ENCODE data around the gene TCF7L1.
"Not testable (repeated sequence)": the region's sequence is repeated elsewhere in the genome, so short reads cannot be mapped to it uniquely, and the experiment has no call there.

Gene TCF7L1

DNA sequence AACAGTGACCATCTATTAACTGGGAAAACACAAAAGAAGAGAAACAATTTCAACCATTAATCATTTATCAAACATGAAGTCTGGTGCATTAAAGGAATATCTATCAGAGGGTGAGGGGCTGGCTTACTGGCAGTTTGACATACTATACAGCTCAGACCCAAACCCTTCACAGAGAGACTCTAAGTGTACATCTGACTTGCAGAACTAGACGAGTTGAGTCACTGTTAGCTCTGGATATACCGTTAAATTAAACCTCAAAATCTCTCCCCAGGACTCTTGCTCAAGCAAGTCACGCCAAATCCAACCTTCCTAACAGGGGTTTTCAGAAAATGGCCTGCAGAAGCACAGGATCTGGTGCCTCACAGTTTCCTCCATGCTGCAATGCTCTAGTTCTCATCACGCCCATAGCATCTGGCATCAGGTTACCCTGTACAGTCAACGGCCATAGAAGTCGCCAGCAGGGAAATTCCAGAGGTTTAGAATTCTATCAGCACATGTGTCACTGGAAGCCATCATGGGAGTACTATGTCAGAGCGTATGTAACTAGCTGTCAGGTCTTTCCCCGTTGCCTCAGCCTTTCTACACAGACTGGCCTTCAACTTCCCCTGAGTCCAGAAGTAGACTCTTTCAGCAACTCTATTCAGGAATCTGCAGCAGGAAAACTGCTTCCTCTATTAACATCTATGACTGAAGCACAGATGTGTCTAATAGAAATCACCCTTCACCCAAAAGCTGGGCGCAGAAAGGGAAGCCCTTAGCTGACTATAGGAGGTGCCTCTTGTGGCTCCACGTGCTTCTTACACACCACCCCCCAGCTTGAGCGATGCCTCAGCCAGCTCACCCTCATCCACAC lies 185.3 kb downstream of the TCF7L1 start:
- Mint-ChIP-seq H3K9me3 (no peaks in the 10 kb centered on the region), H3K27me3 (ENCODE audit: low read depth) (no peaks in the 10 kb centered on the region), H3K4me1 (peaks cover 19% of the 10 kb centered on the region), H3K27ac (peak overlapping the region in 2 of 3 experiments; percentile 7 to 20), H3K36me3 (ENCODE audit: low read depth) (peaks cover 71% of the 10 kb centered on the region), H3K4me3 (no peak overlapping the region)
- TF ChIP-seq, protein P1, sequence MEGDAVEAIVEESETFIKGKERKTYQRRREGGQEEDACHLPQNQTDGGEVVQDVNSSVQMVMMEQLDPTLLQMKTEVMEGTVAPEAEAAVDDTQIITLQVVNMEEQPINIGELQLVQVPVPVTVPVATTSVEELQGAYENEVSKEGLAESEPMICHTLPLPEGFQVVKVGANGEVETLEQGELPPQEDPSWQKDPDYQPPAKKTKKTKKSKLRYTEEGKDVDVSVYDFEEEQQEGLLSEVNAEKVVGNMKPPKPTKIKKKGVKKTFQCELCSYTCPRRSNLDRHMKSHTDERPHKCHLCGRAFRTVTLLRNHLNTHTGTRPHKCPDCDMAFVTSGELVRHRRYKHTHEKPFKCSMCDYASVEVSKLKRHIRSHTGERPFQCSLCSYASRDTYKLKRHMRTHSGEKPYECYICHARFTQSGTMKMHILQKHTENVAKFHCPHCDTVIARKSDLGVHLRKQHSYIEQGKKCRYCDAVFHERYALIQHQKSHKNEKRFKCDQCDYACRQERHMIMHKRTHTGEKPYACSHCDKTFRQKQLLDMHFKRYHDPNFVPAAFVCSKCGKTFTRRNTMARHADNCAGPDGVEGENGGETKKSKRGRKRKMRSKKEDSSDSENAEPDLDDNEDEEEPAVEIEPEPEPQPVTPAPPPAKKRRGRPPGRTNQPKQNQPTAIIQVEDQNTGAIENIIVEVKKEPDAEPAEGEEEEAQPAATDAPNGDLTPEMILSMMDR (IDR thresholded peaks at IDR 0.05; ENCODE audit: unreplicated experiment in 3 of 3): no peak

DNA sequence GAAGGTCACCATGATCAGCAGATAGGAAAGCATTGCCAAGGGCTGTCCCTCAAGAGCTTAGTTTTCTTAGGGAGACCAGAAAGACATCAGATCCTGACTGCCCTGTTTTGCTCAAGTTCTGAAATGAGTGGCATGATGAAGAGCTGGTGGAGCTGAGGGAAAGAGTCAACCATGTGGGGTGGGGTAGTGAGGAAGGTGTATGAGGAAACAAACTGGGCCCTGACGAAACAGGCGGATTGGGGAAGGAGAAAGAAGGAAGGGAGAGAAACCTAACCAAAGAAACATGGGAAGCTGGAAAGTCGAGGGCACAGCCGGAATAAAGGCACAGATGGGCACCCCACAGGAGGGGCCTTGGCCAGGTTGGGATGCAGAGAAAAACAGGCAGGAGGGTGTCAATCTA lies 186.6 kb downstream of the TCF7L1 start:
- no peak overlapping the region for H3K27ac Mint-ChIP-seq
- peaks cover 76% of the 10 kb centered on the region for H3K36me3 Mint-ChIP-seq (ENCODE audit: low read depth)
- TF ChIP-seq, protein P1 (IDR thresholded peaks at IDR 0.05; ENCODE audit: unreplicated experiment in 3 of 3): no peak
- no peak overlapping the region for H3K4me3 Mint-ChIP-seq
- H3K27me3 Mint-ChIP-seq (ENCODE audit: low read depth): no peaks in the 10 kb centered on the region
- H3K4me1 Mint-ChIP-seq: peaks cover 22% of the 10 kb centered on the region
- H3K9me3 Mint-ChIP-seq: no peaks in the 10 kb centered on the region

DNA sequence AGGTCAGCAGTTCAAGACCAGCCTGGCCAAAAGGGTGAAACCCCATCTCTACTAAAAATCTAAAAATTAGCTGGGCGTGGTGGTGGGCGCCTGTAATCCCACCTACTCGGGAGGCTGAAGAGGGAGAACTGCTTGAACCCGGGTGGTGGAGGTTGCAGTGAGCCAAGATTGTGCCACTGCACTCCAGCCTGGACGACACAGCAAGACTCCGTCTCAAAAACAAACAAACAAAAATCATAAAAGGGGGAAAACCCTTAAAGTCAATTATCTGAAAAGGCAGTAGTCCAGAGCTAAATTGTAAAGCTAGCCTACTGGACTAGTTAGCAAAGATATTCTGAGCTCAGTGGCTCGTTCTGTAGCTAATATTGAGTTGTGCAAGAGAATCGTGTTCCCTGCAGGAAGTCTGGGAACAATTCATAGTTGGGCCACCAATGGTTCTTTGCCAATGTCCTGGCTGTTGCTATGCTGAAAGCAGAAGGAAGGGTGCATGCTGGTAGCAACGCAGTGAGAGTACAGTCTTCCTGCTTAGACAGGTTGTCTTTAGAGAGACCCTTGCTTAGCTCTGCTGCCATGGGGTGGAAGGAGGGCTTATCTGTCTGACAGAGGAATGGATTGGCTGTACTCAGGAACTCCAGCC lies 190.3 kb downstream of the TCF7L1 start:
- H3K27me3 Mint-ChIP-seq (ENCODE audit: low read depth): no peaks in the 10 kb centered on the region
- peaks cover 51% of the 10 kb centered on the region for H3K4me1 Mint-ChIP-seq
- H3K4me3 Mint-ChIP-seq: peak overlapping the region; percentile 1 to 50 (median 24)
- H3K36me3 Mint-ChIP-seq (ENCODE audit: low read depth): peaks cover 73% of the 10 kb centered on the region
- H3K27ac Mint-ChIP-seq: peak overlapping the region in 1 of 3 experiments; percentile 23
- TF ChIP-seq, protein P1 (IDR thresholded peaks at IDR 0.05; ENCODE audit: unreplicated experiment in 3 of 3): no peak
- H3K9me3 Mint-ChIP-seq: no peaks in the 10 kb centered on the region

DNA sequence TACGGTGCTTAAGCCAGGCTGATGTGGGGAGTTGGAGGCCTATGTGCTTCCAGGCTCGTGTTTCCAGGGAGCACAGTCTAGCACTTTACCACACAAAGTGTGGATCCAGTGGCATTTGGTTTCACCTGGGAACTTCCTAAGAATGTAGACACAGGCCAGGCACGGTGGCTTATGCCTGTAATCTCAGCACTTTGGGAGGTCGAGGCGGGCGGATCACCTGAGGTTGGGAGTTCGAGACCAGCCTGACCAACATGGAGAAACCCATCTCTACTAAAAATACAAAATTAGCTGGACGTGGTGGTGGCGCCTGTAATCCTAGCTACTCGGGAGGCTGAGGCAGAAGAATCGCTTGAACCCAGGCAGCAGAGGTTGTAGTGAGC lies 190.8 kb downstream of the TCF7L1 start:
- H3K36me3 Mint-ChIP-seq (ENCODE audit: low read depth): peaks cover 68% of the 10 kb centered on the region

DNA sequence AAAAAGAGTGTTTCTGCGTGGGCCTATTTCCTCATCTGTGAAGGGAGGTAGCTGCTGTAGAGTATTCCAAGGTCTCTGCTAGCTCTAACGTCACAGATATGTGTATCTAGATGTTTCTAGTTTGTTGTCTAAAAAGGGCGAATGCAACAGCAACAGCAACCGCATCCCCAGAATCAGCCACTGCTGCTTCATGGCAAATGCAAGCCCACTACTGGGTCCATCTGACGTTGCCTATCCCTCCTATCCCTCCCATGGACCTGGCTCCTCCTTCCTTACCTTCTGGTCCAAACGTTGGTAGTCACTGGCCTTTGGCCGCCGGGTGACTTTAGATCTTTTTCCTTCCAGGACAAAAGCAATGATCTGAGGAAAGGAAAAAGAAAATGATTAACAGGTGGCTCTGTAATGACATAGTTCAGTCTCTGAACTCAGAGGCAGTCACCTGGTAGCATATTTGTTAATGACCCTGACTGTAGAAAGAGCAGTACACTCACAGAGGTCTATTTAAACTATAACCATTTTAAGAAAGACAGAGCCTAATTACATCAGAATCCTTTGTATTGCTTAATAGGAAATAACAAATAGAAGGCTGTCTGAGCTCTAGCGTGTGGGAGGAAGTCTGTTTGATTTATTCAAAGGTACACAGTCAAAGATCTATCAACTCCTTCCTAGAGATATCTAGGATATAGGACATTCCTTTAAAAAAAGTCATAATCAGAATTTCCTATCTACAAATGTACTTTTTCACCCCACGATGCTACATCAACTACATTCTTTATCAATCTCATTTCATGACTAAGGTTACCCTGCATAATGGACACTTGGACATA lies 191.7 kb downstream of the TCF7L1 start:
- Mint-ChIP-seq H3K27ac (peak overlapping the region; percentile 58 to 92 (median 66)), H3K4me1 (peaks cover 53% of the 10 kb centered on the region), H3K36me3 (ENCODE audit: low read depth) (peaks cover 62% of the 10 kb centered on the region), H3K4me3 (peak overlapping the region; percentile 91 to 99 (median 97)), H3K27me3 (ENCODE audit: low read depth) (no peaks in the 10 kb centered on the region), H3K9me3 (no peaks in the 10 kb centered on the region)
- TF ChIP-seq, protein P1 (IDR thresholded peaks at IDR 0.05; ENCODE audit: unreplicated experiment in 3 of 3): no peak

More for the DNA sequence above, 190.8 kb downstream of the TCF7L1 start:
- Mint-ChIP-seq H3K27ac (peak overlapping the region in 1 of 3 experiments; percentile 23), H3K4me1 (peaks cover 51% of the 10 kb centered on the region), H3K4me3 (peak overlapping the region; percentile 1 to 50 (median 24))
- not testable (repeated sequence) for H3K27me3 Mint-ChIP-seq (ENCODE audit: low read depth); H3K9me3 Mint-ChIP-seq

DNA sequence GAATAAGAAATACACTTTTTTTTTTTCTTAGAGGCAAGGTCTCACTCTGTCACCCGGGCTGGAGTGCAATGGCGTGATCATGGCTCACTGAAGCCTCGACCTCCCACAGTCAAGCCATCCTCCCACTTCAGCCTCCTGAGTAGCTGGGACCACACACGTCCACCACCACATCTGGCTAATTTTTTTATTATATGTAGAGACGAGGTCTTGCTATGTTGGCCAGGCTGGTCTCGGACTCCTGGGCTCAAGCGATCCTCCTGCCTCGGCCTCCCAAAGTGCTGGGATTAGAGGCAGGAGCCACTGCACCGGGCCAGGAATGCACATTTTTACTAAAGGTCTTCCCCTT lies 192.2 kb downstream of the TCF7L1 start:
- Mint-ChIP-seq H3K9me3 (no peaks in the 10 kb centered on the region), H3K27ac (peak overlapping the region; percentile 58 to 92 (median 66)), H3K27me3 (ENCODE audit: low read depth) (no peaks in the 10 kb centered on the region), H3K4me1 (peaks cover 52% of the 10 kb centered on the region), H3K36me3 (ENCODE audit: low read depth) (peaks cover 56% of the 10 kb centered on the region), H3K4me3 (peak overlapping the region; percentile 91 to 99 (median 97))
- TF ChIP-seq, protein P1 (IDR thresholded peaks at IDR 0.05; ENCODE audit: unreplicated experiment in 3 of 3): no peak

Data from nephron (organoid).